Mesenchymal stem cell (in vitro differentiated cells and primary cell): ENCODE data around the gene MGAT4A.

Source experiments
- DNase-seq: peaks from one replicate; pipeline ENCODE4 v3.0.0-alpha.2; 2013
- H2AFZ ChIP-seq: one replicate; pipeline ENCODE4 v1.6.1; 2013; ENCODE audit warnings: low read depth, mild to moderate bottlenecking, control low read depth, inconsistent platforms, low read length, moderate library complexity
- H2AK5ac ChIP-seq: 2 replicates; pipeline ENCODE4 v1.6.1; 2013; ENCODE audit warnings: low read length, moderate library complexity, mild to moderate bottlenecking, inconsistent platforms; ENCODE audit not compliant: severe bottlenecking
- H2BK120ac ChIP-seq: one replicate; pipeline ENCODE4 v1.6.1; 2013; ENCODE audit warnings: low read depth, mild to moderate bottlenecking, inconsistent platforms, low read length, moderate library complexity
- H2BK12ac ChIP-seq, 2 experiments: one replicate each; pipeline ENCODE4 v1.6.1; 2013; ENCODE audit warnings: inconsistent platforms in 2 of 2, low read length in 2 of 2, mild to moderate bottlenecking in 2 of 2, moderate library complexity in 2 of 2, control low read depth in 1 of 2
- H2BK15ac ChIP-seq: one replicate; pipeline ENCODE4 v1.6.1; 2013; ENCODE audit warnings: mild to moderate bottlenecking, low read depth, inconsistent platforms; ENCODE audit not compliant: poor library complexity, severe bottlenecking
- H2BK5ac ChIP-seq: 2 replicates; pipeline ENCODE4 v1.6.1; 2013; ENCODE audit warnings: low read depth, mild to moderate bottlenecking, low read length, control low read depth, inconsistent platforms; ENCODE audit not compliant: poor library complexity, severe bottlenecking
- H3K14ac ChIP-seq, 2 experiments: one replicate each; pipeline ENCODE4 v1.6.1; 2013; ENCODE audit warnings: inconsistent platforms in 2 of 2, low read length in 2 of 2, control low read depth in 1 of 2, mild to moderate bottlenecking in 1 of 2, moderate library complexity in 1 of 2
- H3K18ac ChIP-seq, 2 experiments: one replicate each; pipeline ENCODE4 v1.6.1; 2013; ENCODE audit warnings: inconsistent platforms in 2 of 2, low read length in 2 of 2, control low read depth in 1 of 2, low read depth in 1 of 2, mild to moderate bottlenecking in 1 of 2
- H3K23ac ChIP-seq, 2 experiments: one replicate each; pipeline ENCODE4 v1.6.1; 2013; ENCODE audit warnings: inconsistent platforms in 2 of 2, low read length in 2 of 2, mild to moderate bottlenecking in 2 of 2, moderate library complexity in 2 of 2, control low read depth in 1 of 2
- H3K27ac ChIP-seq: 2 replicates; pipeline ENCODE4 v1.5.1; 2013; ENCODE audit warnings: mild to moderate bottlenecking, moderate library complexity, low read length, control low read depth, inconsistent platforms; ENCODE audit not compliant: poor library complexity, severe bottlenecking
- H3K27me3 ChIP-seq, 2 experiments: 2 replicates each; pipeline versions ENCODE4 v1.6.1 to v1.7.0; 2013; ENCODE audit warnings: low read length in 2 of 2, mild to moderate bottlenecking in 2 of 2, moderate library complexity in 2 of 2, control low read depth in 1 of 2, inconsistent platforms in 1 of 2; ENCODE audit not compliant: control insufficient read depth in 1 of 2, insufficient read depth in 1 of 2
- H3K36me3 ChIP-seq, 2 experiments: 2 replicates each; pipeline versions ENCODE4 v1.6.1 to v1.7.0; 2013; ENCODE audit warnings: low read length in 2 of 2, control low read depth in 1 of 2, inconsistent platforms in 1 of 2, low read depth in 1 of 2, mild to moderate bottlenecking in 1 of 2; ENCODE audit not compliant: insufficient read depth in 2 of 2, control insufficient read depth in 1 of 2
- H3K4ac ChIP-seq, 2 experiments: one replicate each; pipeline ENCODE4 v1.6.1; 2013; ENCODE audit warnings: inconsistent platforms in 2 of 2, low read length in 2 of 2, mild to moderate bottlenecking in 2 of 2, moderate library complexity in 2 of 2, control low read depth in 1 of 2, low read depth in 1 of 2
- H3K4me1 ChIP-seq: 2 replicates; pipeline ENCODE4 v1.6.1; 2013; ENCODE audit warnings: low read depth, low read length, control low read depth; ENCODE audit not compliant: control insufficient read depth, insufficient read depth
- H3K4me2 ChIP-seq: 2 replicates; pipeline ENCODE4 v1.6.1; 2013; ENCODE audit warnings: low read length, mild to moderate bottlenecking, inconsistent platforms; ENCODE audit not compliant: poor library complexity, severe bottlenecking
- H3K4me3 ChIP-seq, 2 experiments: 2 replicates each; pipeline versions ENCODE4 v1.5.1 to v1.7.0; 2013; ENCODE audit warnings: low read length in 2 of 2, mild to moderate bottlenecking in 2 of 2, control low read depth in 1 of 2, low read depth in 1 of 2; ENCODE audit not compliant: insufficient read depth in 1 of 2
- H3K79me1 ChIP-seq: replicated peaks from 2 replicates; pipeline ENCODE4 v1.6.1; 2013; ENCODE audit warnings: mild to moderate bottlenecking, control low read depth, low read length, inconsistent platforms; ENCODE audit not compliant: poor library complexity, severe bottlenecking
- H3K9ac ChIP-seq: 2 replicates; pipeline ENCODE4 v1.7.0; 2013; ENCODE audit warnings: mild to moderate bottlenecking, low read length, moderate library complexity
- H3K9me3 ChIP-seq: 2 replicates; pipeline ENCODE4 v1.7.0; 2013; ENCODE audit warnings: mild to moderate bottlenecking, low read length; ENCODE audit not compliant: control insufficient read depth
- H4K8ac ChIP-seq: one replicate; pipeline ENCODE4 v1.6.1; 2013; ENCODE audit warnings: inconsistent platforms, mild to moderate bottlenecking, low read length, moderate library complexity
- H4K91ac ChIP-seq: one replicate; pipeline ENCODE4 v1.6.1; 2013; ENCODE audit warnings: mild to moderate bottlenecking, low read length, inconsistent platforms
- WGBS: methylation state at CpG from one replicate; pipeline ENCODE4 v1.1.7; 2013; ENCODE audit warnings: mixed read lengths; 5-methylcytosine and 5-hydroxymethylcytosine counted together

The MGAT4A gene

DNA sequence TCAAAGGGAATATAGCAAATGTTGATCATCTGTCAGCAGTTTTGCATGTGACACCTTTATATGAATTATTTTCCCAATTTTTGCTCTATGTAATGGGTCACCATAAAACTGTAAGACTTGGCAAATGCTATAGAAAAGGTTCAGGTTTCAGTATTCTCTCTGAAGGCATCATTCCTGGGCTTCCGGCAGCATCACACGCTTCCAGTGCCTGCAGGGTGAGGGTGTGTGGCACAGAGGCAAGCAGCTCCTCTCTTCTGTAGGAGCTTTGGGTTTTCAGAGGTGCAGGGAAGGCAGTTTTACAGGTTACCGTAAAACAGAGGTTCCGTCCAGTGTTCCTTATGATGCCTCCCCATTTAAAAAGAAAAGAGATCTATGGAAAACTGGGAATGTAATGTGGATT is 141.4 kb downstream of the MGAT4A start:
- H3K9ac ChIP-seq = no peak overlapping the region
- WGBS = 98% methylated on average over 4 of the region's 4 CpGs
- H2BK15ac ChIP-seq = no peak overlapping the region
- no peak overlapping the region for H3K4me3 ChIP-seq
- no peak overlapping the region for H3K18ac ChIP-seq
- no peak overlapping the region for H2BK120ac ChIP-seq
- no peaks in the 10 kb centered on the region for H3K79me1 ChIP-seq
- no peak overlapping the region for H3K23ac ChIP-seq
- no peaks in the 10 kb centered on the region for H3K27me3 ChIP-seq
- H3K4me2 ChIP-seq = no peak overlapping the region
- peaks cover 16 to 27% of the 10 kb centered on the region in 2 experiments for H3K36me3 ChIP-seq
- H3K27ac ChIP-seq = no peak overlapping the region
- no peaks in the 10 kb centered on the region for H3K4me1 ChIP-seq
- H4K8ac ChIP-seq = no peak overlapping the region
- no peak overlapping the region for H3K14ac ChIP-seq
- no peak overlapping the region for H4K91ac ChIP-seq
- no peak overlapping the region for H2AFZ ChIP-seq
- no peak overlapping the region for H2BK5ac ChIP-seq
- H3K9me3 ChIP-seq = no peaks in the 10 kb centered on the region
- no peak for DNase-seq
- no peak overlapping the region for H2BK12ac ChIP-seq
- H3K4ac ChIP-seq = no peak overlapping the region
- H2AK5ac ChIP-seq = no peak overlapping the region

DNA sequence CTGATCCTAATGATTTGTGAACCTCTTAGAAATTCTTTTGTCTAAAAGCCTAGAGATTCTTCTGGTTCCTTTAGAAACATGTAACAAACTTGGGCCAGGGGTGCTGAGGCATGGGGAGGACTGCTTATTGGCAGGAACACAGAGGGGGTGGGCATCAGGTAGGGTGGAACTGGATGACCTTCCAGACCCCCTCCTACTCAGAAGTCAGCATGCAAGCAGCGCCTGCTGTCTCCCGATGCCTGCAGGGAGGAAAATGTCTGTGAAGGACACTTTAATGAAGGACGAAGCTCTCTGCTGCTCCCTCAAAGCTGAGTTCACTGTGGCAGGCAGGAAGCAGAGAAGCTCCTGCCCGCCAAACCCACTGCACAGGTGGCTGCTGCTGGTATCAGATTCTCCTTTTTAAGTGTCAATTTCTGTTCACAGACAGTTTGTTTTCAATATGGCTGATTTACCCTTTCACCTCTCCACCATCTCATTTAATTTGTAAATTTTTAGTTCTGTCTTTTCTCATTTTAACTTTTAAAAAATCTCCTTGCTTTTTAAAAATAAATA is 142.0 kb downstream of the MGAT4A start:
- no peak for DNase-seq
- Histone ChIP-seq H3K9ac (no peak overlapping the region), H3K23ac (no peak overlapping the region), H3K18ac (no peak overlapping the region), H3K27ac (no peak overlapping the region), H3K79me1 (no peaks in the 10 kb centered on the region), H3K9me3 (no peaks in the 10 kb centered on the region), H2AFZ (no peak overlapping the region), H3K14ac (no peak overlapping the region), H3K27me3 (no peaks in the 10 kb centered on the region), H3K4me2 (no peak overlapping the region), H2BK120ac (no peak overlapping the region), H2AK5ac (no peak overlapping the region), H4K91ac (no peak overlapping the region), H3K36me3 (peaks cover 19 to 31% of the 10 kb centered on the region in 2 experiments), H4K8ac (peak overlapping the region; percentile 33), H3K4me1 (no peaks in the 10 kb centered on the region), H3K4me3 (peak overlapping the region in 1 of 2 experiments; percentile 4), H2BK12ac (no peak overlapping the region), H2BK5ac (no peak overlapping the region), H3K4ac (no peak overlapping the region), H2BK15ac (no peak overlapping the region)
- WGBS = 91% methylated on average over 4 of the region's 4 CpGs

DNA sequence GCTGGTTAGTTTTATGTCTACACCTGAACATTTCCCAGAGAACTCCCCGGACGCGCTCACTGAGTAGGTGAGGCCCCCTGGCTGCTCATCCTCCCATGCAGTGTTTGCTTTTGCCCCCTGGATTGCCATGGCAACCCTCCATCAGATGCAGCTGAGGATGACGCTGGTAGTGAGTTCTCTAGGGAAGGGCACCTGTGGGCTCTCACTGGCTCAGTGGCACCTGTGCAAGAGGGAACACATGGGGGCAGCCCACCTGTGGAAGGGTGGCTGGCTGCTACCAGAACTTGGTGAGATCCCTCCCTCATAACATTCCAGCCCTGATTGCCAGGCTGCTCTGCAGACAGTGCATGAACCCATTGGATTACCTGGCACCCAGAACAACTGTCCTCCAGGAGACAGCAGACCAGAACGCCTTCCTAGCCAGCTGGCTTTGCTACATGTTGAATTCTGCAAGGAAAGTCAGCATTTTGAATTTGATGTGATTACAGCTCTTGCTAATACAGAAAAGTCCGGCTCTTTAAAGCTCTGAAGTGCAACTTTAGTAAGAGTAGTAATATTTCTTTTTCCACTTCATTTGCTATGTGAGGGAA is 144.3 kb downstream of the MGAT4A start:
- H3K9me3 ChIP-seq = no peaks in the 10 kb centered on the region
- WGBS = 96% methylated on average over 5 of the region's 6 CpGs

DNA sequence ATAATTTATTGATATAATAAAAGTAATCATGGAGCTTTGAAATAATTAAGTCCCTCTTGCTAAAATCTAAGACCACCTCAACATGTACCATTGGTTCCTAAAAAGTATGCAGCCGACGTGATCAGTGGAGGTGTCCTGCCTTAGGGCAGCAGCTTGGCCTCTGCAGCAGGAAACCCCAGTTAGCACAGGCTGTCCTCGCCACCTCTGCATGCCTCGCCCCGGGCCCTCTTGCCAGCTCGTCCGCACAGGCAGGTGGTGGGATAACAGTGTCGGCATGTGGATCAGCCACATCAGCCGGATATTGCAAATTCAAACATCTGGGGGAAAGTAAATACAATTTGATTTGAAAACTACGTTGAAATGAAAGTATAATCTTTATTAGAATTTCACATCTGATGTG is 145.5 kb downstream of the MGAT4A start:
- Histone ChIP-seq H2AK5ac (no peak overlapping the region), H3K4me3 (no peak overlapping the region), H3K9ac (no peak overlapping the region), H3K14ac (no peak overlapping the region), H3K36me3 (peaks cover 17 to 29% of the 10 kb centered on the region in 2 experiments), H4K8ac (no peak overlapping the region), H2BK15ac (no peak overlapping the region), H3K4me2 (no peak overlapping the region), H2BK5ac (no peak overlapping the region), H3K27ac (no peak overlapping the region), H2AFZ (no peak overlapping the region), H2BK120ac (no peak overlapping the region), H3K4ac (no peak overlapping the region), H2BK12ac (no peak overlapping the region), H3K9me3 (no peaks in the 10 kb centered on the region), H3K79me1 (no peaks in the 10 kb centered on the region), H4K91ac (no peak overlapping the region), H3K18ac (no peak overlapping the region), H3K4me1 (no peaks in the 10 kb centered on the region), H3K27me3 (no peaks in the 10 kb centered on the region), H3K23ac (no peak overlapping the region)
- DNase-seq = no peak
- WGBS = 97% methylated on average over 7 of the region's 10 CpGs

More for the DNA sequence above, 144.3 kb downstream of the MGAT4A start:
- H3K4me1 ChIP-seq = no peaks in the 10 kb centered on the region
- no peaks in the 10 kb centered on the region for H3K27me3 ChIP-seq
- no peak overlapping the region for H3K4ac ChIP-seq
- H3K14ac ChIP-seq = no peak overlapping the region
- no peak overlapping the region for H2AK5ac ChIP-seq
- H3K4me2 ChIP-seq = no peak overlapping the region
- H2BK12ac ChIP-seq = no peak overlapping the region
- no peak overlapping the region for H2BK5ac ChIP-seq
- no peak overlapping the region for H2BK120ac ChIP-seq
- no peak for DNase-seq
- H3K9ac ChIP-seq = no peak overlapping the region
- no peak overlapping the region for H4K8ac ChIP-seq
- no peak overlapping the region for H3K23ac ChIP-seq
- H2AFZ ChIP-seq = no peak overlapping the region
- no peak overlapping the region for H4K91ac ChIP-seq
- H3K36me3 ChIP-seq = peaks cover 17 to 38% of the 10 kb centered on the region in 2 experiments
- H3K18ac ChIP-seq = no peak overlapping the region
- no peak overlapping the region for H3K27ac ChIP-seq
- no peak overlapping the region for H3K4me3 ChIP-seq
- H2BK15ac ChIP-seq = no peak overlapping the region
- H3K79me1 ChIP-seq = no peaks in the 10 kb centered on the region
